ENCODE measurements around the gene NKD2.
A peak's percentile ranks its signal among the peaks of the same experiment; 100 is the strongest.

The NKD2 gene

GRCh38 chr5:1017056-1017455, 8.5 kb downstream of the NKD2 start:
- H3K9me2 ChIP-seq (replicated peaks; ENCODE audit: insufficient read depth, low read length): no peaks in the 10 kb centered on the region
- TF ChIP-seq EZH2phosphoT487 (IDR thresholded peaks at IDR 0.05; ENCODE audit: low read length): no peak
- TF ChIP-seq EZH2 (optimal IDR thresholded peaks at IDR 0.05; ENCODE audit: low read depth, low read length): no peak
- TF ChIP-seq CTCF (IDR thresholded peaks at IDR 0.05; ENCODE audit: low read length): no peak

GRCh38 chr5:1017691-1018455, 9.3 kb downstream of the NKD2 start:
- Histone ChIP-seq H3K36me3 (replicated peaks; ENCODE audit: insufficient read depth, low read length) (no peaks in the 10 kb centered on the region), H3K9me3 (replicated peaks; ENCODE audit: insufficient read depth, low read length) (no peaks in the 10 kb centered on the region), H3K4me1 (ENCODE audit: low read length) (peaks cover 22% of the 10 kb centered on the region), H3K9me2 (replicated peaks; ENCODE audit: insufficient read depth, low read length) (no peaks in the 10 kb centered on the region), H3K9ac (ENCODE audit: low read length) (no peak overlapping the region), H4K20me1 (ENCODE audit: insufficient read depth, low read length) (no peaks in the 10 kb centered on the region), H2AFZ (ENCODE audit: low read length) (no peak overlapping the region), H3K27me3 (replicated peaks; ENCODE audit: insufficient read depth, low read length) (peaks cover 11% of the 10 kb centered on the region), H3K4me2 (ENCODE audit: low read depth, low read length) (no peak overlapping the region), H3F3A (ENCODE audit: insufficient read depth, low read length) (peaks cover 21% of the 10 kb centered on the region), H3K27ac (ENCODE audit: low read length) (no peak overlapping the region), H3K4me3 (ENCODE audit: low read length) (no peak overlapping the region), H3K79me2 (ENCODE audit: low read length) (peaks cover 72% of the 10 kb centered on the region)
- DNase-seq: no peak
- TF ChIP-seq CTCF (IDR thresholded peaks at IDR 0.05; ENCODE audit: low read length) (no peak), EZH2 (optimal IDR thresholded peaks at IDR 0.05; ENCODE audit: low read depth, low read length) (no peak), EZH2phosphoT487 (IDR thresholded peaks at IDR 0.05; ENCODE audit: low read length) (no peak)

More at GRCh38 chr5:1017056-1017455, 8.5 kb downstream of the NKD2 start:
- Histone ChIP-seq H4K20me1 (ENCODE audit: insufficient read depth, low read length) (no peaks in the 10 kb centered on the region), H3K4me1 (ENCODE audit: low read length) (peaks cover 22% of the 10 kb centered on the region), H3F3A (ENCODE audit: insufficient read depth, low read length) (peaks cover 21% of the 10 kb centered on the region), H3K9me3 (replicated peaks; ENCODE audit: insufficient read depth, low read length) (no peaks in the 10 kb centered on the region), H3K27ac (ENCODE audit: low read length) (0 out of 2 replicates have a peak overlapping the region, but pooled peaks have one; percentile 2), H3K79me2 (ENCODE audit: low read length) (peaks cover 80% of the 10 kb centered on the region), H3K36me3 (replicated peaks; ENCODE audit: insufficient read depth, low read length) (no peaks in the 10 kb centered on the region), H3K9ac (ENCODE audit: low read length) (no peak overlapping the region), H3K4me3 (ENCODE audit: low read length) (no peak overlapping the region), H3K27me3 (replicated peaks; ENCODE audit: insufficient read depth, low read length) (peaks cover 18% of the 10 kb centered on the region), H3K4me2 (ENCODE audit: low read depth, low read length) (no peak overlapping the region), H2AFZ (ENCODE audit: low read length) (no peak overlapping the region)
- DNase-seq: no peak

DNA sequence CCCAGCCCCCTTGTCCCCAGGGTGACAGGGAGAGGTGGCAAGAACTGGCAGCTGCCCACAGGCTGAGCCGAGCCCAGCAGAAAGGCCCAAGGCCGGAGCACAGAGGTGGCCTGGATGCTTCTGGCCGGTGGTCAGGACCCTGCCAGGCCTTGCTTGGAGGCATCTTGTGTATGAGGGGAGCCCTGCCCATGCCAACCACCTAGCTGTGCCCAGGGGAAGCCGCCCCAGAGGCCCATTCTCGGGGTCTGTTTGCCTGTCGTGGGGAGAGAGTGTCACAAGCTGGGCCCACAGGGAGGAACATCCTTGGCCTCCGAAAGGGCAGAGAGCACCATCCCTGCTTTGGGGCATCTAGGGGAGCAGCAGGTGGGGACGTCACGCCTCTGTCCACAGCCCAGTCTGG, 10.0 kb downstream of the NKD2 start:
- no peaks in the 10 kb centered on the region for H3K9me2 ChIP-seq (replicated peaks; ENCODE audit: insufficient read depth, low read length)
- H2AFZ ChIP-seq (ENCODE audit: low read length): no peak overlapping the region
- peaks cover 7% of the 10 kb centered on the region for H3K27me3 ChIP-seq (replicated peaks; ENCODE audit: insufficient read depth, low read length)
- no peak for TF ChIP-seq EZH2 (optimal IDR thresholded peaks at IDR 0.05; ENCODE audit: low read depth, low read length)
- TF ChIP-seq EZH2phosphoT487 (IDR thresholded peaks at IDR 0.05; ENCODE audit: low read length): no peak
- no peak for TF ChIP-seq CTCF (IDR thresholded peaks at IDR 0.05; ENCODE audit: low read length)
- H3K4me2 ChIP-seq (ENCODE audit: low read depth, low read length): no peak overlapping the region
- no peak overlapping the region for H3K27ac ChIP-seq (ENCODE audit: low read length)
- peaks cover 21% of the 10 kb centered on the region for H3F3A ChIP-seq (ENCODE audit: insufficient read depth, low read length)
- no peak for DNase-seq
- H4K20me1 ChIP-seq (ENCODE audit: insufficient read depth, low read length): no peaks in the 10 kb centered on the region
- no peak overlapping the region for H3K9ac ChIP-seq (ENCODE audit: low read length)
- peaks cover 65% of the 10 kb centered on the region for H3K79me2 ChIP-seq (ENCODE audit: low read length)
- no peaks in the 10 kb centered on the region for H3K9me3 ChIP-seq (replicated peaks; ENCODE audit: insufficient read depth, low read length)
- no peak overlapping the region for H3K4me3 ChIP-seq (ENCODE audit: low read length)
- no peaks in the 10 kb centered on the region for H3K36me3 ChIP-seq (replicated peaks; ENCODE audit: insufficient read depth, low read length)
- peaks cover 22% of the 10 kb centered on the region for H3K4me1 ChIP-seq (ENCODE audit: low read length)

All from MM.1S (cell line).